ENCODE data around the gene CABP4.

CABP4 gene

GRCh38 chr11:67500484-67500821, 45.3 kb downstream of the CABP4 start:
- no peak for DNase-seq

GRCh38 chr11:67500831-67501715, 45.9 kb downstream of the CABP4 start:
- no peak for DNase-seq

- DNase-seq, result no peak
Measured at GRCh38 chr11:67501854-67502253, 46.7 kb downstream of the CABP4 start.

GRCh38 chr11:67502328-67502979, 47.3 kb downstream of the CABP4 start:
- DNase-seq, result no peak

GRCh38 chr11:67503119-67504004, 48.2 kb downstream of the CABP4 start:
- DNase-seq, result no peak

GRCh38 chr11:67504005-67504949, 49.1 kb downstream of the CABP4 start:
- no peak for DNase-seq

- DNase-seq, result no peak
Measured at GRCh38 chr11:67504950-67505581, 49.9 kb downstream of the CABP4 start, which contains the start of gene PITPNM1. Gene PITPNM1, minus strand, starts transcription at chr11:67505363. Its CDS starts 1,183 bp downstream, at chr11:67504180.

- DNase-seq, result peak; percentile 49 to 80
Measured at GRCh38 chr11:67505605-67506396, 50.6 kb downstream of the CABP4 start.

- DNase-seq, result no peak
Measured at GRCh38 chr11:67506426-67507051, 51.4 kb downstream of the CABP4 start.

GRCh38 chr11:67507242-67507863, 52.2 kb downstream of the CABP4 start:
- peak in 1 of 2 experiments; percentile 48 for DNase-seq

GRCh38 chr11:67507864-67508485, 52.8 kb downstream of the CABP4 start, which contains the start of gene CDK2AP2:
Gene CDK2AP2, minus strand, starts transcription at chr11:67508162. Its CDS starts 80 bp downstream, at chr11:67508082.
- DNase-seq, result peak; percentile 95 to 97

GRCh38 chr11:67508486-67509121, 53.5 kb downstream of the CABP4 start:
- peak; percentile 90 to 94 for DNase-seq

- DNase-seq, result no peak
Measured at GRCh38 chr11:67510023-67510345, 54.8 kb downstream of the CABP4 start.

Data from NCI-H187 (cell line).